Measurements from ENCODE around the gene TAS2R60.

- TF ChIP-seq POLR2A (IDR thresholded peaks at IDR 0.05) (no peak), EP300 (IDR thresholded peaks at IDR 0.05) (no peak), POLR2AphosphoS5 (IDR thresholded peaks at IDR 0.05) (no peak)
- TF ChIP-seq, protein P1, sequence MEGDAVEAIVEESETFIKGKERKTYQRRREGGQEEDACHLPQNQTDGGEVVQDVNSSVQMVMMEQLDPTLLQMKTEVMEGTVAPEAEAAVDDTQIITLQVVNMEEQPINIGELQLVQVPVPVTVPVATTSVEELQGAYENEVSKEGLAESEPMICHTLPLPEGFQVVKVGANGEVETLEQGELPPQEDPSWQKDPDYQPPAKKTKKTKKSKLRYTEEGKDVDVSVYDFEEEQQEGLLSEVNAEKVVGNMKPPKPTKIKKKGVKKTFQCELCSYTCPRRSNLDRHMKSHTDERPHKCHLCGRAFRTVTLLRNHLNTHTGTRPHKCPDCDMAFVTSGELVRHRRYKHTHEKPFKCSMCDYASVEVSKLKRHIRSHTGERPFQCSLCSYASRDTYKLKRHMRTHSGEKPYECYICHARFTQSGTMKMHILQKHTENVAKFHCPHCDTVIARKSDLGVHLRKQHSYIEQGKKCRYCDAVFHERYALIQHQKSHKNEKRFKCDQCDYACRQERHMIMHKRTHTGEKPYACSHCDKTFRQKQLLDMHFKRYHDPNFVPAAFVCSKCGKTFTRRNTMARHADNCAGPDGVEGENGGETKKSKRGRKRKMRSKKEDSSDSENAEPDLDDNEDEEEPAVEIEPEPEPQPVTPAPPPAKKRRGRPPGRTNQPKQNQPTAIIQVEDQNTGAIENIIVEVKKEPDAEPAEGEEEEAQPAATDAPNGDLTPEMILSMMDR (IDR thresholded peaks at IDR 0.05): no peak
Observed at GRCh38 chr7:143394068-143394467, 49.2 kb upstream of the TAS2R60 start.

All from gastroesophageal sphincter (tissue), 3 donors.